Hepatocyte (in vitro differentiated cells): ENCODE results near the gene UCP2.

Experiments used
- EZH2 ChIP-seq: fragments of 200-600 bp; sonication (generic); IDR thresholded peaks from 2 replicates; pipeline ENCODE4 v1.6.1; 2016; ENCODE audit warnings: antibody characterized with exemption, mild to moderate bottlenecking, borderline replicate concordance
- EZH2phosphoT487 ChIP-seq: fragments of 200-600 bp; sonication (generic); IDR thresholded peaks from one replicate; pipeline ENCODE4 v1.6.1; 2018; ENCODE audit warnings: antibody characterized with exemption, mild to moderate bottlenecking, low read depth, moderate library complexity; ENCODE audit not compliant: unreplicated experiment, severe bottlenecking
- TF ChIP-seq, protein P1 (sequence below): fragments of 200-600 bp; sonication (generic); IDR thresholded peaks from 2 replicates; pipeline ENCODE4 v1.5.1; 2016; ENCODE audit warnings: antibody characterized with exemption, mild to moderate bottlenecking; ENCODE audit not compliant: poor library complexity

DNA sequence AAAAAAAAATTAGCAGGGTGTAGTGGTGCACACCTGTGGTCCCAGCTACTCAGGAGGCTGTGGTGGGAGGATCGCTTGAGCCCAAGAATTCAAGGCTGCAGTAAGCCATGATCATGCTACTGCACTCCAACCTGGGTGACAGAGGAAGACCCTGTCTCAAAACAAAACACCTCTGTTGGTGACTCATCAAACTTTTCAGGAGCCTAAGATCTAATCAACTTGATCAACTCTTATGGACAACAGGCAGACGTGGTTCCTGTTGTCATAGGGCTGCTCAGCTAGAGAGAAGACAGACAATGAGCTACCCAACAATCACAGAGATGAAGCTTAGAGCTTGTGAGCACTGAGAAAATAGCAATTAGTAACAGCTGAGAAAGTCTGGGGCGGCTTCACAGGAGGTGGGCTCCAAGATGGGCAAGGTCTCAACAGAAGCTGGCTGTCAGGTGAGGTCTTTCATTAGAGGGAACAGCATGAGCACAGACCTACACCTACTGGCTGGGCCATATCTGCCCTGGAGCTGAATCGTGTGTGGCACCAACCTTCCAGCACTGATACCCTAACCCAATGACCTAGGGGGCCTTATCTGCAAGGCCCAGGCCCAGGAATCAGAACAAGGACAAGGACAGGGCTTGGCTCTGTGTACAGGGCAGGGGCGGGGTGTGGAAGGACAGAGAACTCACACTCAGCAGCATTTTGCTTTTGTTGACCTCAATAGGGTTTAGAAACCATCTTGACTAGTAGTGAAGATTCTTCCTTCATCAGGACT is 33.5 kb upstream of the UCP2 start:
- TF ChIP-seq, protein P1, sequence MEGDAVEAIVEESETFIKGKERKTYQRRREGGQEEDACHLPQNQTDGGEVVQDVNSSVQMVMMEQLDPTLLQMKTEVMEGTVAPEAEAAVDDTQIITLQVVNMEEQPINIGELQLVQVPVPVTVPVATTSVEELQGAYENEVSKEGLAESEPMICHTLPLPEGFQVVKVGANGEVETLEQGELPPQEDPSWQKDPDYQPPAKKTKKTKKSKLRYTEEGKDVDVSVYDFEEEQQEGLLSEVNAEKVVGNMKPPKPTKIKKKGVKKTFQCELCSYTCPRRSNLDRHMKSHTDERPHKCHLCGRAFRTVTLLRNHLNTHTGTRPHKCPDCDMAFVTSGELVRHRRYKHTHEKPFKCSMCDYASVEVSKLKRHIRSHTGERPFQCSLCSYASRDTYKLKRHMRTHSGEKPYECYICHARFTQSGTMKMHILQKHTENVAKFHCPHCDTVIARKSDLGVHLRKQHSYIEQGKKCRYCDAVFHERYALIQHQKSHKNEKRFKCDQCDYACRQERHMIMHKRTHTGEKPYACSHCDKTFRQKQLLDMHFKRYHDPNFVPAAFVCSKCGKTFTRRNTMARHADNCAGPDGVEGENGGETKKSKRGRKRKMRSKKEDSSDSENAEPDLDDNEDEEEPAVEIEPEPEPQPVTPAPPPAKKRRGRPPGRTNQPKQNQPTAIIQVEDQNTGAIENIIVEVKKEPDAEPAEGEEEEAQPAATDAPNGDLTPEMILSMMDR = no peak
- TF ChIP-seq EZH2 = no peak
- TF ChIP-seq EZH2phosphoT487 = no peak
